HuH-7 (cell line): ENCODE measurements around the gene FCHO2.
"Not testable (repeated sequence)": the region's sequence is repeated elsewhere in the genome, so short reads cannot be mapped to it uniquely, and the experiment has no call there.

Experiments used
- DNase-seq: peaks from one replicate; pipeline ENCODE4 v3.0.0; 2011; ENCODE audit warnings: low spot score

Gene FCHO2

GRCh38 chr5:72955143-72955767, 586 bp upstream of the FCHO2 start:
- peak; percentile 53 for DNase-seq

DNA sequence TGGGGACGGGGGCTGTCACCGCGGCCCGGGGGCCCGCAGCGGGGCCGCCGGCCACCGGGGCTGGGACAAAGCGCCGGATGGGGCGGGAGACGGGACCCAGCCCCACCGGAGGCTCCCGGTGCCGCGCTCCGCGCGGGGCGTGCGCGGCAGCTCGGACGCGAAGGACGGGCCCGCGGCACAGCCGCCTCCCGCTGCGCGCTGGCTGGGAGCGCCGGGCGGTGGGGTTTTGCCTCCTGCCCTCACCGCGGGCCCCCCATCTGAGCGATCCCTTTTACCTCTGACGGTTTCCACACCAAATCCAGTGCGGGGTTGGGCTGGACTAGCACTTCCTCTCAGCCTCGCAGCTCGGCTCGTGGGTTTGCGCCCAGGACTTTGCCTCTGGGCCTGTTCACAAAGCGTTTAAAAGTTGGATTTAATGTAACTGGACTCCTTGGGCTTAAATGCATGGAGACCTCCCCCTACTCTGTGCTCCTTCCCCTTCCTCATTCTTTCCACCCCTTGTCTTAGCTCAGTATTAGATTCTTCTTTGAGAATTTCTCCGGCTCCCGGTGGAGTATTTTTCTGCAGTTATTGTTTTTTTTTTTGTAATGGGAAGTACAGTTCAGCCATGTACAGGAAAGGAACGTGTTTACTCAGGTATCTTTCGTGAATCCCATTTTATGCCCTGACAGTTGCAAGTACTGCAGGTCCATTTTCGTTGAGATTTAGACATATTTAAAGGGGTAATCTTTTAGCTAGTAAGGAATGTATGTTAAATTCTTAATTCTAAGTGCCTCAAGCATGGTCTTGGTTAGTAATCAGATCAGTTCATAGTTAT, 691 bp downstream of the FCHO2 start:
- peak; percentile 42 for DNase-seq

- DNase-seq, result no peak
Observed at GRCh38 chr5:72957337-72957736, 1.5 kb downstream of the FCHO2 start.

GRCh38 chr5:72959257-72959656, 3.4 kb downstream of the FCHO2 start:
- no peak for DNase-seq

DNA sequence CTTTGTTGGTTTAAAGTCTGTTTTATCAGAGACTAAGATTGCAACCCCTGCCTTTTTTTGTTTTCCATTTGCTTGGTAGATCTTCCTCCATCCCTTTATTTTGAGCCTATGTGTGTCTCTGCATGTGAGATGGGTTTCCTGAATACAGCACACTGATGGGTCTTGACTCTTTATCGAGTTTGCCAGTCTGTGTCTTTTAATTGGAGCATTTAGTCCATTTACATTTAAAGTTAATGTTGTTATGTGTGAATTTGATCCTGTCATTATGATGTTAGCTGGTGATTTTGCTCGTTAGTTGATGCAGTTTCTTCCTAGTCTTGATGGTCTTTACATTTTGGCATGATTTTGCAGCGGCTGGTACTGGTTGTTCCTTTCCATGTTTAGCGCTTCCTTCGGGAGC, 18.6 kb downstream of the FCHO2 start:
- DNase-seq, result not testable (repeated sequence)

DNA sequence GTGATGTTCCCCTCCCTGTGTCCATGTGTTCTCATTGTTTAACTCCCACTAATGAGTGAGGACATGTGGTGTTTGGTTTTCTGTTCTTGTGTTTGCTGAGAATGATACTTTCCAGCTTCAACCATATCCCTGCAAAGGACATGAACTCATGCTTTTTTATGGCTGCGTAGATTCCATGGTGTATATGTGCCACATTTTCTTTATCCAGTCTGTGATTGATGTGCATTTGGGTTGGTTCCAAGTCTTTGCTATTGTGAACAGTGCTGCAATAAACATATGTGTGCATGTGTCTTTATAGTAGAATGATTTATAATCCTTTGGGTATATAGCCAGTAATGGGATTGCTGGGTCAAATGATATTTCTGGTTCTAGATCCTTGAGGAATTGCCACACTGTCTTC, 21.0 kb downstream of the FCHO2 start:
- DNase-seq, result not testable (repeated sequence)

DNA sequence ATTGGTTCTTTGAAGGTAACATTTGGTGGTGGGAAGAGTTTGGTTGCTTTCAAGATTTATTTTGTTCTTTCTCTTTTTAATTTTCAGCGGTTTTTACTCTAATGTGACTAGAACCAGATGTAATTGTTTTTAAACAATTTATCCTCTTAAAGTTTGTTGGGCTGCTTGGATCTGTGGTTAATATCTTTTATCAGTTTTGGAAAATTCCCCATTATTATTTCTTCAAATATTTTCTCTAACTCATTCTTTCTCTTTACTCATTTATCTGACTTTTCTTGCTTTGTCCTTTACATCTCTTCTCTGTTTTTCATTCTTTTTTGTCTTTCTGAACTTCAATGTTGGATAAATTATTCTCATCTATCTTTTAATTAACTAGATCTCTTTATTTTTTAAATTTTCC, 29.9 kb downstream of the FCHO2 start:
- no peak for DNase-seq

GRCh38 chr5:72988769-72989168, 32.9 kb downstream of the FCHO2 start:
- no peak for DNase-seq

GRCh38 chr5:72991394-72991793, 35.6 kb downstream of the FCHO2 start:
- DNase-seq, result no peak

GRCh38 chr5:72994578-72994977, 38.7 kb downstream of the FCHO2 start:
- no peak for DNase-seq

DNA sequence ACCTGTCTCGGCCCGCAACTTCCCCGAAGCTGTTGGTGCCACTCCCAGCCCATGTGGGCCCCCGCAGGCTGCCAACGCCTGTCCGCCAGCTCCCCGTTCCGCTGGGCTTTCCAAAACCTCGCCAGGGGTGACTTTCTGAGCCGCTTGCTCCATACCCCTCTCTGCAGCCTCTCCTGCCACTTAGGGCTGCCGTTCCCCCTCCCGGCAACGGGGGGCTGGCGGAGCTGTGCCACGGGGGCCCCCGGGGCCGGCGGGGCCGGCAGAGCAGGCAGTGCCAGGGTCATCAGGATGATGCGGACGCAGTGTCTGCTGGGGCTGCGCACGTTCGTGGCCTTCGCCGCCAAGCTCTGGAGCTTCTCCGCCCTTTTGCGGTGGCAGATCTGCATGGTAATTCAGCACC, 40.8 kb downstream of the FCHO2 start:
- no peak for DNase-seq

DNA sequence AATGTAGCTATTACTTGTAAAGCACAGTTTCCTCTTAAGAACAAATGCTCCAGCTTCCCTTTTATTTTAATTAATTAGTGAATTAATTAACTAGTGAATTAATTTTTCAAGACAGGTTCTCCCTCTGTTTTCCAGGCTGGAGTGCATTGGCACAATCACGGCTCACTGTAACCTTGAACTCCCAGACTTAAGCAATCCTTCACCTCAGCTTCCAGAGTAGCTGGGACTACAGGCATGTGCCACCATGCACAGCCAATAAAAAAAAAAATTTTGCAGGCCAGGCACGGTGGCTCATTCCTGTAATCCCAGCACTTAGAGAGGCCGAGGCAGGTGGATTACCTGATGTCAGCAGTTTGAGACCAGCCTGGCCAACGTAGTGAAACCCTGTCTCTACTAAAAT, 44.1 kb downstream of the FCHO2 start:
- DNase-seq, result no peak

DNA sequence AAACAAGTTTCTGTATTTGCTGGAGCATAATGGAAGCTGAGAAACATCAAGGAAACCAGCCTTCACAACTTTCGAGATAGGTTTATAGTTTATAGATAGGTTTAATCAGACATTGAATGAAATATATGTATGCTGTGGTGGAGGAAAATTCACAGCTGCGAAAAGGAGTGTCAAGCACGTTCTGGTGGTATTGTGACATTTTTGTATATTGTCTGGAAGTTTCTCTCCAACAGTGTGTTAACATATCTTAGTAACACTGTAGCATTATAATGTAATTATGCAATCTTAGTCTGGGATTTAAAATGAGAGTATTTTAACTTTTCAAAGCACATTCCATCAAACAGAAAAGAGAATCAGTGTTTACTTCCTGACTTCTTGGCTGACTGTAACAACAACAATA, 50.0 kb downstream of the FCHO2 start:
- no peak for DNase-seq

DNA sequence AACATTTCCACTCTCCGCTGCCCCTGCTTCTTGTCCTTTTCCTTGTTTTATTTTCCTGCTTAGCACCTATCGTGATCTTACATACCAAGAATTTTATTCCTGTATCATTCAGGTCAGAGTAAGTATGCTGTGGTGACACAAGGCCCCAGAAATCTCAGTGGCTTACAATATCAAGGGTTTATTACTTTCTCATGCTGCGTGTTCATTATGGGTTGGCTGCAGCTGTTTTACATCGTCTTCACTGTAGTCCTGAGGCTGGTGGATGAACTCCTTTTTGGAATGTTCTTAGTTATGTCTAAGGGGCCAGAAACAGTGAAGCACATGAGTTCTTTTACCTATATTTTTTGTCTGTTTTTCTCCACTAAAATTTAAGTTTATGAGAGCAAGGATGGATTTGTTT, 51.2 kb downstream of the FCHO2 start:
- DNase-seq, result no peak

DNA sequence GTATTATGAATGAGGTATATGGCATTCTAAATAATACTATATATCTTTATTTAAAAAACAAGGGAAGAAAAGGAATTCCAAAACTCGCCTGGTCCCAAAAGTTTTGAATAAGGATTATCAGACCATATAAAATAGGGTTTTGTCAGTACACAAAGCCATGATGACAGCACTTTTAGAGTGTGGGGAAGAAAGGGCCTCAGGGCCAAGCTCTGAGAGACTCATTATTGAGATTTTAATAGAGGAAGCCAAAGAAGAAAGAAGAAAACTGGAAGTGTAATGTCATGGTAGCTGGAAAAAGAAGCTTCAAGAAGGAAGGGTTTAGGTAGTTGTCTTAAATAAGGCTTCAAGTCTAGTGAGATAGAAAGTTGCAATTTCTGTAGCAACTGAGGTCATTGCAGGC, 53.0 kb downstream of the FCHO2 start:
- DNase-seq, result no peak

DNA sequence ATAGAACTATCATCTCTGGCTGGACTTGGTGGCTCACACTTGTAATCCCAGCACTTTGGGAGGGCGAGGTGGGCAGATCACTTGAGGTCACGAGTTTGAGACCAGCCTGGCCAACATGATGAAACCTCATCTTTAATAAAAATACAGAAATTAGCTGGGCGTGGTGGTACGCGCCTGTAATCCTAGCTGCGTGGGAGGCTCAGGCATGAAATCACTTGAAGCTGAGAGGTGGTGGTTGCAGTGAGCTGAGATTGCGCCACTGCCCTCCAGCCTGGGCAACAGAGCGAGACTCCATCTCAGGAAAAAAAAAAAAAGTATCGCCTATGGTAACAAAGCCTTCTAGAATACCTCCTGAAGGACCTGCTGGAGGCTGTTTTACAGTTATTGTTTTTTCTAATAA, 55.8 kb downstream of the FCHO2 start:
- DNase-seq, result not testable (repeated sequence)

DNA sequence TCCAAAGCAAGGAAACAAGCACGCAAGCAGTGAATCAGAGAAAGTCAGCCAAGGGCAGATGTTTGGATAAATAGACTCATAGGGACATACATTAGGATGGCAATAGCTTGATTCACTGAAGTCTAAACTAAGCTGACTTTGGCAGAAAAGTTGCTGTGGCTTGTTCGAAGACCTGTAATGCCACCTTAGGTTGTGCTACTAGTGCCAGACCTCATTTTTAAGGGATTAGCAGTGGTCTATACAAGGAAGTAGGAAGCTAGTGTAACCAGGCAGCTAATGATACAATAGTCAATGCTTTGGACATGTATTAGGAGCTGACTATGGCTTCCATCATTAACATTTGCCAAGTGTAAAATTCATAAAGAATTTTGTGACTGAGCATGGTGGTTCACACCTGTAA, 63.1 kb downstream of the FCHO2 start:
- no peak for DNase-seq

DNA sequence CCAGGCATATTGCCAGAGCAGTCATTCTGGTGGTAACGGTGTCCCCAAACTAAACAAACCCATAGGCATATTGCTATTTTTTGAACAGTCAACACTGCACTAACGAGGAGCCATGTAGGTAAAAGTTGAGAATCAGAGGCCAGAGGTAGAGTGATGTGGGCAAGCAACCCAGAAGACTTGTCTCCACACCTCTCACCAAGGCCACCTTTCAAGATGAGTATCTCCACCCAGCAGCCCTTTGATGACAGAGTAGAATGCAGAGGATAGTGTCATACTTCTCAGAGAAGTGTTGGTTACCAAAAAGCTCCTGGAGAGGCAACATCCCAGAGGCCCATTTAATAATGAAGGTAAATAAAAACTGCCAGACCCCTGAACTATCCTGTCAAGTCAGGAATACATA, 63.9 kb downstream of the FCHO2 start:
- no peak for DNase-seq

DNA sequence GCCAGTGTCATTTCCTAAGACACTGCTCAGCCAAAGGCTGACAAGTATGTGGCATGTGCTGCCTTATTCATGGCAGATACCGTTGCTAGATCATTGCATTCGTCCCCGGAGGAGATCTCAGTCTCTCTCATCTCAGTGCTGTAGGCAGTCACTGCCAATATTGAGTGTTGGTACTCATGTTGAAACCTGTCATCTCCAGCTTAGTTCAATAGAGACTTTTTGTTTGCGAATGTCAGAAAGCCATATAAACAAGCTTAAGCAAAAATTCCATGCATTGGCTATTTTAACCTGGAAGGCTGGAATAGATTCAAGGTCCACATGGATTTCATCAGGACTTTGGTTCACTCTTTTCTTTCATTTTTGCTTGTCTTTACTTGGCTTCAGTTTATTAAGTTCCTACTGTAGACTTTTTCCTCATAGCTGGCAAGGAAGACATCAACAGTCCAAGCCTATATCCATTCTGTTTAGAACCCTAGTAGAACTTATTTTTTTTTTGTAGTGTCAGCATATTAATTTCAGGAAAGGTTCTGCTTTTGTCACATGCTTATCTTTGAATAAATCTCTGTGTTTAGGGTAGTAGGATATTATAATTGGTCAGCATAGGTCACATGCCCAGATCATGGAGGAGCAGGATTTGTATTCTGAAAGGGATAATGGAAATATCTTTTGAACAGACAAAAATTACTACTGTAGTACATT, 66.8 kb downstream of the FCHO2 start:
- peak; percentile 12 for DNase-seq

GRCh38 chr5:73024946-73025544, 69.2 kb downstream of the FCHO2 start:
- not testable (repeated sequence) for DNase-seq

- no peak for DNase-seq
Observed at GRCh38 chr5:73027361-73027760, 71.5 kb downstream of the FCHO2 start.

- no peak for DNase-seq
Observed at GRCh38 chr5:73027816-73028215, 72.0 kb downstream of the FCHO2 start.
